Activated naive CD8-positive, alpha-beta T cell treated with anti-CD3 and anti-CD28 coated beads, Interleukin-2, amount 50 U/mL, for 16 hours (primary cell): ENCODE measurements around the gene AKT2.

Source experiments
- DNase-seq: peaks from one replicate; pipeline ENCODE4 v3.0.0-alpha.2; 2020; ENCODE audit warnings: low read depth, low spot score

AKT2 gene

GRCh38 chr19:40190891-40191835, 94.0 kb downstream of the AKT2 start, which contains the start of gene MAP3K10:
Gene MAP3K10, plus strand, starts transcription at chr19:40191426. Its CDS starts 606 bp downstream, at chr19:40192032.
- DNase-seq: peak; percentile 60

DNA sequence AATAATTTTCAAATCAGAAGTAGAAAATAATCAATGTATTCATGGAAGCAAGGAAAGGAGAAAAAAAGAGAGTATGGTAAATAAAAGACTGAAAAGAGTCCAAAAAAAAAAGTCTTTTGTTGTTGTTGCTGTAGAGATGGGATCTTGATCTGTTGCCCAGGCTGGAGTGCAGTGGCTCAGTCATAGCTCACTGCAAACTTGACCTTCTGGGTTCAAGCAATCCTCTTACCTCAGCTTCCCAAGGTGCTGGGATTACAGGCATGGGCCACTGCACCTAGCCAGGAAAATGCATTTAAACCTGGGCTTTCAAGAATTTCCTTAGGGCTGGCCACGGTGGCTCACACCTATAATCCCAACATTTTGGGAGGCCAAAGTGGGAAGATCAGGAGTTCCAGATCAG, 100.9 kb downstream of the AKT2 start:
- no peak for DNase-seq
